Measurements from ENCODE around the gene ZSCAN20.
"Not testable (repeated sequence)": the region's sequence is repeated elsewhere in the genome, so short reads cannot be mapped to it uniquely, and the experiment has no call there.

ZSCAN20 gene

GRCh38 chr1:33501309-33501708 lies 28.9 kb downstream of the ZSCAN20 start:
- H3K4me3 ChIP-seq (ENCODE audit: low read depth, low read length), result no peak overlapping the region
- no peak for DNase-seq (ENCODE audit: low read depth)
- TF ChIP-seq CTCF (IDR thresholded peaks at IDR 0.05; ENCODE audit: low read depth, low read length, missing control alignments), result no peak

DNA sequence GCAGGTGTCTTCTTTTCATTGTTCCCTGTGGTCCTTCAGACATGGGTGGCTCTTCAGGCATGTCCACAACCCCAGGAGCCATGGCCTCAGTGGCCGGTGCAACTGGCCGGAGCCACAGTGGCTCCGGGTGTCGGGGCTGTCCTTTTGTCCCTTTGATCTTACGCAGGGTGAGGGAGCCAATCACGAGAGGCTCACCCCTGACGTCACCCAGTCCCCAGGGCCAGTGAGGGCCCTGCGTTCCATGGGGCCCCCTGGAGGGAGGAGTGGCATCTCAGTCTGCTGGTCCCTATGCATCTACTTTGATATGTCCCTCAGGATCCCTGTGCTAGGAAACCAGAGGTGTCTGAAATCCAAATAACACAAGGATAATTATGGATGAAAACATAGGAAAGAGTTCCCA lies 29.3 kb downstream of the ZSCAN20 start:
- no peak overlapping the region for H3K4me3 ChIP-seq (ENCODE audit: low read depth, low read length)
- TF ChIP-seq CTCF (IDR thresholded peaks at IDR 0.05; ENCODE audit: low read depth, low read length, missing control alignments), result no peak
- no peak for DNase-seq (ENCODE audit: low read depth)

- no peak for DNase-seq (ENCODE audit: low read depth)
- no peak overlapping the region for H3K4me3 ChIP-seq (ENCODE audit: low read depth, low read length)
- TF ChIP-seq CTCF (IDR thresholded peaks at IDR 0.05; ENCODE audit: low read depth, low read length, missing control alignments), result no peak
Observed at GRCh38 chr1:33502726-33503125, 30.3 kb downstream of the ZSCAN20 start.

DNA sequence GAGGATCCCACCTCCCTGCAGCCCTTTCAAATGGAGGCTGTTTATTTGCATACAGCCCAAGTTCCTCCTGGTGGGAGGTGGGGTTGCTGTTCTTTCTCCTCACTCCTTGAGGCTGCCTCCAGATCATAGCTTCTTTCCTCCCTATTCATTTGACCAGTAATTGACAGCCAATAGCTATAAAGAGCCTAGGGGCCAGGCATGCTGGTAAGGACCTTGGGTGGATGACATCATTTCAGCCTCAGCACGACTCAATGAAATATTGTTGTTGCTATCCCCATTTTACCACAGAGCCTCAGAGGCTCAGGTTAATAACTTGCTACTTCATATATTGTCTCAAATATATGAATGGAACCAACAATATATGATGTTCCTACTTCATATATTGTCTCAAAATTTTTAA lies 31.1 kb downstream of the ZSCAN20 start:
- no peak overlapping the region for H3K4me3 ChIP-seq (ENCODE audit: low read depth, low read length)
- no peak for DNase-seq (ENCODE audit: low read depth)
- TF ChIP-seq CTCF (IDR thresholded peaks at IDR 0.05; ENCODE audit: low read depth, low read length, missing control alignments), result no peak

DNA sequence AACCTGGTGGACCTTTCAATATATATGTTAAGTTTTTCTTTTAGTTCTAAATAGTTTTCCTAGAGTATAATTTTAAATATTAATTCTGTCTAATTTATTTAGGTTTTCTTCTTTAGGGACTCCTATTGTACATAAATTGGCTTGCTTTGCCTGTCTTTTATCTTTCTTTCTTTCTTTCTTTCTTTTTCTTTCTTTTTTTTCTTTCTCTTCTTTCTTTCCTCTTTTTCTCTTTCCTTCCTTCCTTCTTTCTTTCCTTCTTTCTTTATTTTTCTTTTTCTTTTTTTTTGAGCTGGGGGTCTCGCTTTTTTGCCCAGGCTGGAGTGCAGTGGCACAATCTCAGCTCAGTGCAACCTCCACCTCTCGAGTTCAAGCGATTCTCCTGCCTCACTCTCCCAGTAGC lies 35.2 kb downstream of the ZSCAN20 start:
- TF ChIP-seq CTCF (IDR thresholded peaks at IDR 0.05; ENCODE audit: low read depth, low read length, missing control alignments), result no peak
- no peak overlapping the region for H3K4me3 ChIP-seq (ENCODE audit: low read depth, low read length)
- no peak for DNase-seq (ENCODE audit: low read depth)

DNA sequence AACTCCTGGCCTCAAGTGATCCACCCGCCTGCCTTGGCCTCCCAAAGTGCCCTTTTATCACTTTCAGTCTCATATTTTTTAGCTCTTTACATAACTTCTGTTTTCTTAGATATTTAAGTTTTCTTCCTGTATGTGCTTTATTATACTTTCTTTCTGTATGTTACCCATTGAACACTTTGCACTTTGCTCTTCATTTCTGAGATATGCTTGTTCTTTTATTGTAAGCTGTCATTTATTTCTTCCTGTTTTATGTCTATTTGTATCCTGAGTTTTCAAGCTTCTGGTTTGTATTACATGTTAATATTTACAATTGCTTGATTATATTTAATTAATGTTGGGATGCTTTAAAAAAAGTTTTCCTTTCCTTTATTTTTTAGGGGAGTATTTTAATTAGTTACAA lies 35.7 kb downstream of the ZSCAN20 start:
- no peak for DNase-seq (ENCODE audit: low read depth)
- no peak overlapping the region for H3K4me3 ChIP-seq (ENCODE audit: low read depth, low read length)
- no peak for TF ChIP-seq CTCF (IDR thresholded peaks at IDR 0.05; ENCODE audit: low read depth, low read length, missing control alignments)

GRCh38 chr1:33509276-33509675 lies 36.8 kb downstream of the ZSCAN20 start:
- not testable (repeated sequence) for DNase-seq (ENCODE audit: low read depth); H3K4me3 ChIP-seq (ENCODE audit: low read depth, low read length)

All from GM12864 (cell line).